GM18907 (cell line): ENCODE results near the gene NYAP2.

Source experiments
- ATAC-seq: cut with Tn5 transposase; IDR thresholded peaks from one replicate; pipeline ENCODE4 v1.9.1; 2021; ENCODE audit warnings: mild to moderate bottlenecking, moderate library complexity; ENCODE audit not compliant: unreplicated experiment

NYAP2 gene

DNA sequence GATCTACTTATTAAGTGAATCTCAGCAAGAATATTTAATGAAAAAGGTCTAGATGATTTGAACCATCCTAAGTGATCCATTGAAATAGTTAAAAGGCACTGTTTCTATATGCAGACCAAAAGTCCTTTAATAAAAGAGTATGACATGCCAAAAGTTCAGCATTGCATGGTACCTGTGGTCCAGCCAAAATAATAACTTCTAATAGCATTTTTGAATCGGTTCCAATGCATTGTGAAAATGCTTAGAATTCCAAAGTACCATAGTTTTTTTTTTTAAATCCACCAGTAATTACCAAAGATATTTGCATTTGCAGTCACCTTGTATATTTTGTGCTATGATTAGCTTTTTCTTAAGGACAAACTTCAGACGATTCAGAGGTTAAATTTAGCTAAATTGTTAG, 79.9 kb downstream of the NYAP2 start:
- no peak for ATAC-seq

DNA sequence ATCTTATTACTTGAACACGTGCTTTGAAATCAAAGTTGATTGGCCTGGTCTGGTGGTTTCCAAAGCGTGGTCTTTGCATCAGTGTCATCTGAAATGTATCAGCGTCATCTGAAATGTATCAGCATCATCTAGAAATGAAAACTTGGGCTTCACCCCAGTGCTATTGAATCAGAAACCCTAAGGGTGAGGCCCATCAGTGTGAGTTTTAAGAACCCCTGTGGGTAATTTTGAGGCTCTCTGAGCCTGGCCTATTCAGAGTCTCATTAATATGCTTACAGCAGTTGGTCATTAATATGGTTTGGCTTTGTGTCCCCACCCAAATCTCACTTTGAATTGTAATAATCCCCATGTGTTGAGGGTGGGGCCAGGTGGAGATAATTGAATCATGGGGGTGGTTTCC, 85.2 kb downstream of the NYAP2 start:
- no peak for ATAC-seq

DNA sequence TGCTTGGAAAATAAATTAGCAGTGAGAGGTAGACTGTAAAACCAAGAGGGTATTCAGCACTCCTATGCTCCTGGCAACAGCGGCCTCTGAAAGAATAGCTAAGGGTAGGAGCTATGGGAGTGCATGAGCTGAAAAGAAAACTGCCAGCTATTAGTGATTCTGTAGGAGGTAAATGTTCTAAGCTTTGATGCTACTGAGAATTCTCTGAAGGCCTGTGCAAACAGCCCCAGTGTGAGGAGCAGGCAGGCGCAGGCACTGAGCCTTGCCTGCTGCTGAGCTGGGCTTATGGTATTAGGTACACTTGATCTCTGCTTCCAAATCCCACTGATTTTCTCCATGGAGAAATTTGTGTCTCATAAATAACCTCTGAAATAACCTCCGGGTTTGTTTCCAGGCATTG, 86.7 kb downstream of the NYAP2 start:
- ATAC-seq, result no peak

DNA sequence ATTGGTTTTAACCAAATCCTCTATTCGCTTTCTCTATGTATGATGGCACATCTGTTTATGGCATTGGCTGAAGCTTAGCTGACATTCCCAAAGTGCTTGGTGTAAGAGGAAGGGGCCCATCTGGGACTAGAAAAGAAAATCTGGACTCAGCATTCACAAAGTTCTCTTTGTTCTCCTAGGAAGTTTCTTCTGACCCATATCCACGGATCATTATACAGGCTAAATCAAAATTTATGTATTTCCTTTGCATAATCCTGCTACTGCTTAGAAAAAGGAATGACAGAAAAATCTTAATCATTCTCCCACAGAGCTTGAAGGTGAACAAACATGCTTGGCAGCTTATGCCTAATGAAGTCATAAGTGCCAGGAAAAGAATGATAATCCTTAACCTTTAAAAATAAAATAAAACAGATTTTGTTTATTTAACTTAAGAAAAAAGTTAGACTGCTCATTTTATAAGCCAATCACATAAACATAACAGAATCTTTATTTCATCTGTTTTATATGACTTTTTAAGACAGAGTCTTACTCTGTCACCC, 88.4 kb downstream of the NYAP2 start:
- no peak for ATAC-seq

DNA sequence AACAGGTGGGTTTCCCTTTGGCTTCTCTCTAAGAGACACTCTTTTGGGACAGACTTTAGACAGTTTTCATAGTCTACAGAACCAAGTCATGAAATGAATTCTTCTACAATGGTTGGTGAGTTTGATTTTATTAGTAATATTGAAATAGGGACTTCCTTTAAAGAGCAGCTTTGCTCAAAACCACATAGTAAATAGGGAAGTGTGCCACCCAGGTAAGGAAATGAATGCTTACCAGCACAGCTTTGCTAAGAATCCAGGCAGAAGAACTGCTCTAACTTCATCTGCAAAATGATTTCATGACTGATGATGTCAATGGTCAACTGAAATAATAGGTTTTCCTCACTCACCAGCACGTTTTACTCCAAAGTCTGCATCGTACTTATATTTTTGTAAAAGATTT, 89.2 kb downstream of the NYAP2 start:
- peak; percentile 63 for ATAC-seq

DNA sequence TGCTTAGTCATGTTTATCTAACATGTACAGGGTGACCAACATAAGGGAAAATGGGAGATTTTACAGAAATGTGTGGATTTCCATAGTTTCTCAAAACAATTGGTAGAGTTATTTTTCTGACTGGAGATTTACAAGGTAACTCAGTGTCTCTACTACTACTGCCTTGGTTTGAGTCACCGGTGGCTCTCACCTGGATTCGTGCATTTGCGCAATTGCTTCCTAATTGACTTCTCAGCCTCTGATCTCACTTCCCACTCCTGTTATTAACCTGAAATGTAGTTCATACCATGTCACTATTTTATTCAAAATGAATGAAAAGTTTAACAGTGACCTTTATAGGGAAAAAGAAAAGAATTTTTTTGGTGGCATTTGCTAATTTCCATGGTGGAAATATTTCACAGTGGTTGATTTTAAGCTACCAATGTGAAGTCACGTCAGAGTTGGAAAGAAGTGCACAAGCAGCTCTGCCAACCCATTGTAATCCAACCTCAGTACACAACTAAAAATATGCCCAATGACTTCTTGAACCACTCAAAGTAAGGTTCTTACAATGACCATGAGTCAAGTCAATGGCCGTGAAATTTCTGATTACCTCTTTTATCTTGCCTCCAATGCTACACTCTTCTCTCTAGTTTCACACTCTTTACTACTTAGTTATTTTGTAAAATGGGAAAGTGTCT, 94.0 kb downstream of the NYAP2 start:
- no peak for ATAC-seq

DNA sequence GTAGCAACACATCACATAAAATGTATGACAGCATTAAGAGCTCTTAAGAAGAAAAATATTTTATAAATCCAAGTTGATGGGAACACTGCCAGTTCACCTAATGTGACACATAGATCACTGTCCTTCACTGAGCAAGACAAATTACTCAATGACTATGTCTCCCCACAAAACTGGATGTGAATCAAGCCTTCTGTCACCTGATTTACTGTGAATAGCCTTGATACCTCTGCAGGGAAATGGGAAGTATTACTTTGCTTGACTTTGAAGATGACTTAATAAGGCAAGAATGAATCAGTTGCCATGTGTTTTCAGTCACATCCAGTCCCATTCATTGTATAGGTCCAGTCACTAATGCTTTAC, 94.6 kb downstream of the NYAP2 start:
- no peak for ATAC-seq

DNA sequence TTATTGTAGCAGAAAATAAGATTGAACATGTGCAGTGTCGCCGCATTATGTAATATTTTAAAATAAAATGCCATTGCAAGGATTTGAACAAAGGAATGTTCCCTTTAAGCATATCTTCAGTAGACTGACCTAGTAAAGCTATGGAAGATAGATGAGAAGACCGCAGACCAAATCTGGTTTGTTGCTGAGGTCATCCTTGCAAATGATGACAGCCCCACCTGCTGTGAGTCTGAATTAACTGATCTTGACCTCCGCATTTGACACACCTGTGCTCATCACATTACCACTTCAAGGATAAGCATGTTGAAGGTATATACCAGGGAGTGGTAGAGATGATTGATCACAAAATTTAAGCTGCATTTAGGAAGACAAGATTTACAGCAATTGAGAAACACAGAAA, 96.2 kb downstream of the NYAP2 start:
- no peak for ATAC-seq

DNA sequence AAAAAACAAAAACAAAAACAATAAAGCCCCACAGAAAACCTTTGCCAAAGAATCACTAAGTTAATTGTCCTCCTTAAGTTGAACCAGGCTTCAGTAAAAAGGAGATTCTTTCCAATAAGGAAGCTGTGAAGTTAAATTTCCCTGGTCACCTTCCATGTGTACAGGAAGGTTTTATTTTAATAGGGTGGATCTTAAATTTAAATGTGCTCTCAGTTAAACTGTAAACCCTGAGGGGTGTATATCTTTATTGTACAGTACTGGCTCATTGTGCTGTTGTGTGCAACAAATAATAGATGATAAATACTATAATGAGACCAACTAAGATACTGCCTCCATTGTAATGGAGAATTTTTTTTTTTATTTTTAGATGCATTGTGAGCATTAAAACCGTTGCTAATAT, 97.1 kb downstream of the NYAP2 start:
- no peak for ATAC-seq

DNA sequence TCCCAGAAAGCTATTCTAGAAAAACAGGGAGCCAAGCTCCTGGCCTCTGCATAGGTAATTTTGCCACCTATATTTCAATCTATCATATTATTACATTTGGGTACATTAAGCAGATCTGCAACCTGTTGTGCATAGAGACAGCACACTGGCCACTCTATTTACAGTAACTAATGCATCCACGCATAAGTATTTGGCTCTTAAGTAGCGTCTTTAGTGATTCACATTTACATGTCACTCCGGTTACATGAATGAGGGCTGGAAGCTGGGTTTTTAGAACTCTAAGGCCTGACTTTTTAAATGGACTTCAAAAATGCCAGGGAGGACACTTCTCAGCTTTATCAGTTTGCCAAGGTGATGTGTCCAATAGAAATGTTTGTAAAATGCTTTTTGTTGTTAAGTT, 97.7 kb downstream of the NYAP2 start:
- ATAC-seq, result no peak

DNA sequence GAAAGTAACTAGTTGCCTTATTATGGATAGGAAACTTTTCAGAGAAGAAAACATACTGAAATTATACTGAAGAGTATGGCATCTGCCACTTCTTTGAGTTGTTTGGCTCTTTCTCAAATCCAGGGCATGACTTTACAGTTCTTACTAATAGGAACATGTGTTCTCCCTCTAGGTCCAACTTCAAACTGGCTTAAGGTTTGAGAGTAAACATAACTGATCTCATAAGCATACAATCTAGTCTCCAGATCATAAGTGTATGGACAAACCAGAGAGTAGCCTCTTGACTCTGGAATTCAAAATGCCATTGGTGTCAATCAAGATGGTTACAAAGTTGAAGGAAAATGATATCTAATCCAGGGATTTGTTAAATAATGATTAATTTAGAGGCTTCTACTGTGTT, 101.5 kb downstream of the NYAP2 start:
- no peak for ATAC-seq

DNA sequence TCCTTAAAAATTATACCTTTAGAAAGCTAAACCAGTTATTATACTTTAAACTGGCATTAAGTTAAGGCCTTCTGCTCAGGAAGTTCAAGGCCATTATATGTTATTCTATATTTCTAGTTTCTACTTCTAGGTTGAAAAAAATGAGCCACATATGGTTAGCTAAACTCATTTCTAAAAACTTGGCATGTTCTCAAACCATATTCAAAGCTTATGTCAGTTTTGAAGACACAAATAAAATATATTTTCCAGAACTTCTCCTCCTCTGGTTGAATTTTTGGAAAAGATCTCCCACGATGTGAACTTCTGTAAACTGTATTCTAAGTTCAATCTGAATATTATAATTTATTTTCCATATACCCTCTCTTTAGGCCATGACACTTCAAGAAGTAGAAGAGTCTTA, 103.5 kb downstream of the NYAP2 start:
- ATAC-seq, result no peak

DNA sequence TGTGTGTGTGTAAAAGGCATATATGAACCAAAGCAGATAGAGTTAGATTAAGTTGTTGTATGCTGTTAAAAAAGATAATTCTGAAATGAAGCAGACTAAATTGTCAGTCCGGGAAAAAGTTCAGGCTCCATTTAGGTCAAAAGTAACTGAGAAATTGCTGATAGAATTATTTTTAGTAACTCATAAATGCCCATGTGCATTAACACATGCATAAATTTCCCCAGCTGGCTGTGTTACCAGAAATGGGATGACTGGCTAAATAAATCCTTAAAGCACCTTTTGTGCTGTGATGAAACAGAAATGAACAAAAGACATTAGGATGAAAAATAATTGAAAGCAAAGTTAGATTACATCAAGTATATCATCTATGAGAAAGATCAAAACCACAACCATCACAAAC, 111.3 kb downstream of the NYAP2 start:
- no peak for ATAC-seq

DNA sequence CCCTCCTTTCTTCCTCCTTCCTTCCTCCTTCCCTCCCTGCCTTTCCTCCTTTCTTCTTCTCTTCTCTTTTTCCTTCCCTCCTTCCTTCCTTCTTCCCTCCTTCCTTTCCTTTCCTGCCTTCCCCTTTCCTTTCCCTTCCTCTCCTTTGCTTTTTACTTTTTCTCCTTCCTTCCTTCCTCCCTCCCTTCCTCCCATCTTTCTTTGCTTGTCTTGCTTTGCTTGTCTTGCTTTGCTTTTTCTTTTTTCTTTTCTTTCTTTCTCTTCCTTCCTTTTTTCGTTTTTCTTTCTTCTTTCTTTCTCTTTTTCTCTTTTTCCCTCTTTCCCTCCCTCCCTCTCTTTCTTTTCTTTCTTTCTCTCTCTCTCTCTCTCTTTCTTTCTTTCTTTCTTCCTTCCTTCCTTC, 113.0 kb downstream of the NYAP2 start:
- no peak for ATAC-seq

DNA sequence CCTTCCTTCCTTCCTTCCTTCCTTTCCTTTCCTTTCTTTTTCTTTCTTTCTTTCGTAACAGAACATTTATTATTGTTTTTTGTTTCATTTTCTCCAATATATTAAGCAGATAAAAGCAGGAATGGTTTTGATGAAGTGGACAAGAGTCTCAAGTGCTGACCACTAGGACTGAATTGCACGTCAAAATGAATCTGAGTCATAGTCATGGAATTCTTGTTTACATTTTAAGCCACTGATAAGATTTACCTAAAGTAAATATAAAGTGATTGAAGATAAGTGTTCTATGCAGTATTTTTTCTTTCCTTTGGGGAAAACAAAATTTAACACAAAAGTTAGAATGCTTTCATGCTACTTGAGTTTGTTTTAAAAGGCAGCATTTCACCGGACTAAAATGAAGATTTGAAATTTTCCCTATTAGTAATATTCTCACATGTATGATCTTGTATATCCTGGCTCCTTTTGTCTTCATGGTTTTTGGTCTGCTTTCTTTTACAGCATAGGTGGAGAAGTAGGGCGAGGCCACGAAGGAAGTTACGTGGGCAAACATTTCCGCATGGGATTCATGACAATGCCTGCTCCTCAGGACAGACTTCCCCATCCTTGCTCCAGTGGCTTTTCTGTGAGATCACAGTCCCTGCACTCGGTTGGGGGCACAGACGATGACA, 113.5 kb downstream of the NYAP2 start:
- no peak for ATAC-seq

DNA sequence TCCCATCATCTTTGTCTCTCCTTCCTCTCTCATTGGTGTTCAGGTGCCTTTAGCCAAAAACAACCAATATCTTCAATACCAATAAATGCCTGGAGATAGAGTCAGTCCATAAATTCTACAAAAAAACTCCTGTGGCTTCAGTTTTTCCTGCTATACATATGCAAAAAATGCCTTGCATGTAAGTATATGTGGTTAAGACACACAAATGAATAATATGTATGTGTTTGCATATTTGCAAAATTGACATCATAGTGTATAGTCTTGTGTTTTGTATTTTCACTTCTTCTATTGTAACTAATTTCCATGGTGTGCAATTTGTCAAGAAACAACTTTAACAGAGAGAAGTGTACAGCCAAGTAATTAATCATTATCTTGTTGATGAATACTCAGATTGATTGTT, 115.5 kb downstream of the NYAP2 start:
- ATAC-seq, result no peak

DNA sequence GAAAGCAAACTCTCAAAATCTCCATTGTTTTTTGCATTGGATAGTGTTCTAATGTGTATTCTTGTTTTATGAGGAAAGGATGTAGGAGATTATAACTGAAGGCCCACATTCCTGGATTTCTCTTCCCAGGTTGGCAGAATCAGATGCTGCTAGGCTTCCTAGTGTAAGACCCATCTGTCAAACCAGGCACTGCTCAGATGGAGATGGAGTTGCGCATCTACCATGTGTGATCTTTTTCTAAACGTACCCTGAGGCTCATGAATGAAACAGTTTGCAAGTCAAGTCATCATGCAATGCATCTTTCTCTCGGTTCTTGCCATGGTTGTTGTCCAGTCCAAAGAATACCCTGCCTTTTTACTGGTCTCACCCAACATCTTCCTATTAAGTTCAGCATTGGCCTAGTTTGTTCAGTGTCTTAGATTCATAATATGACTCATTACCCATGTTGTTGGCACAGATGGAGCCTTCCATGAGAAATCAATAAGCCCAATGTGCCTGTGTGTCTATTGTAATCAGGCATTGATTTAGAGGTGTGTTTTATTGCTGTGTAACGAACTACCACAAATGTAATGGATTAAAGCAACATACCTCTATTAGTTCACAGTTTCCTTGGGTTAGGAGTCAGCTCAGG, 127.4 kb downstream of the NYAP2 start:
- ATAC-seq, result no peak

DNA sequence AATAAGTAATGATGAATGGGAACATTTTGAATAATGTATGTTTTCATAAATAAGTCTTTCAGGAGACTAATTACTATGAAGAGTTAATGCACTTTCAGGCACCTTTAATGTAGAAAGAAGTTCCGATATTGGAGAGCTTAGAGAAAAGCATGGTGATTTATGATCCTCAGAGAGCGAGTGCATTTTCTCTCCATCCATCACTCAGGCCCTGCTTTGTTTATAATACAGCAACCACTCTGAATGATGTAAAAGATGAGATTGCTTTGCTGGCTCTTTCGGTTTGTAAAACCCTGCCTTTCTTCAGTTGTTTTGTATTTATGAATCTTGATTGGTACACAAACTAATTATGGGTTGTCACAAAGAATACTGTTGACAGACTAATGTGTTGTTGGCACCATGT, 132.0 kb downstream of the NYAP2 start:
- no peak for ATAC-seq

DNA sequence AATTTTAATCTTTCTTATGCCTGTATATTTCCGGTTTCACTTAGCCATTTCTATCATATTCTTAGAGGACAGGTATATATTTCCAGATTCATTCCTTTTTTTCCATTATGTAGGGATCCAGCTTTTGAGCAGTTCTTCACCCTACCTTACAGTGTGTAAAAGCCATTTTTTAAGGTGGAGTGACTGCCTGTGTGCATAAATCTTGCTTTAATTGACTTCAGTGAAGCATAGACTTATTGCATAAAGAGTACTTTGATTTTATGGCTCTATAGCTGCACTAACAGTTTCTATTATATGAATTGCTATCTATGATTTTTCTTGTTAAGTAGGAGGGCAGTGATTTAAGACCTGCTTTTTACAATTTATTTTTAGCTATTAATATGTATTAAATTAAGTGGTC, 132.6 kb downstream of the NYAP2 start:
- ATAC-seq, result no peak

DNA sequence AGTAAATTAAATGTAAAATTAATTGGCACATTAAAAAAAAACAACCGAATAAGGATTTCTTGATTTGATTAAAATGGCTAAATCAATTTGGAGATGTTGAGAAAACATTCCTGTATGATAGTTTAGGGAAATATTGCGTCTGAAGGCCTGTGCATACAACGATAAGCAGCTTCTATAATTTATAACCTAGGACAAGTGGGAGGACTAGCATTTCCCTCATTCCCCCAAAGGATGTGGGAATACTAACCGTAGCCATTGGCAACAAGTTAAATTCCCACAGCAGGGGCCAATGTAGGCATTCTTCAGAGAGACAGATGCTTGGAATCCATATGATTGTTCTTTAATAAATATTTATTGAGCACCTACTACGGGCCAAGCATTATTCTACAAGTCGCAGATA, 134.5 kb downstream of the NYAP2 start:
- no peak for ATAC-seq

DNA sequence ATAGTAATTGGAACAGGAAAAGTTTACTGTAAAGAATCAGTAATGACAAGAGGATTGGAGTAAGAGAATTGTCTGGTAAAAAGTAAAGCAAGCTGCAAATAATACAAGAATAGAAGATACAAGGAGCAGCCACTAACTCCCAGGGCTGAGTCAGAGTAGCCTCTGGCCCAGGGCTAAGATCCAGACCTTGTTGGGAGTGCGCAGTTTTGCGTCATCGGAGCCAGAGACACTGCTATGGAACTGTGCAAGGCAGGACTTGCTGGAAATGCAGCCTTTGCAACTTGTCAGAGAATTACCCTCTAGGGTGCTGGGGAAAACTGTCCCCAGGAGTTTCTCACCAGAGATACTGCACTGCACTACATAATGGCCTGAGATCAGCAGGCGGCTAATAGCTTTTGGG, 135.2 kb downstream of the NYAP2 start:
- no peak for ATAC-seq

DNA sequence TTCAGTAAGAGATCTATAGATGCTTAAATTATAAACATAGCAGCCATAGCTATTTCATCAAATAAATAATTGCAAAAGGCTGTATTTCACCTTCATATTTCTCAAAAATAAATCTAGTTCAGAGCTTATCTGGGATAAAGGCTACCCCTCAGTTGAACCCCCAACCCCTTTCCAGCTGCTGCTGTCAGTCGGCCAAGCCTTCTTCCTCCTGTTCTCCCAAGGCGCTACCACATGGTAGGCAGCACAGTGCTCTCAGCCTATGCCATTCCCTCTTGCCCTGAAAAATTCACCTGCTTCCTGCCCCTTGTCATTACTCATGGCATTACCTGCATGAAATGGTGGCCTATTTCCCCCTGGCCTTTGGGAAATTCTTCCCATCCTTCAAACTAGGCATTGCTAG, 136.5 kb downstream of the NYAP2 start:
- no peak for ATAC-seq
